ENCODE measurements around the gene GSTM2.

- TF ChIP-seq CTCF (conservative IDR thresholded peaks at IDR 0.05; ENCODE audit: low read depth, low read length) (no peak), EZH2 (IDR thresholded peaks at IDR 0.05; ENCODE audit: borderline replicate concordance, low read depth, low read length, poor library complexity, severe bottlenecking) (no peak)
Observed at GRCh38 chr1:109657970-109658369, 9.9 kb upstream of the GSTM2 start.
